K562 (cell line): ENCODE results near the gene EVL. TPM values are rescaled to one million over a fixed set of nuclear protein-coding genes. Genes with fewer than 3 reads are reported as not detected.

Experiments
- ATF4 ChIP-seq: fragments of 450-650 bp; formaldehyde crosslinking; IDR thresholded peaks from 2 replicates; pipeline ENCODE4 v1.4.0; 2022; ENCODE audit warnings: mild to moderate bottlenecking, moderate library complexity
- FOSL1 ChIP-seq: fragments of 200-800 bp; sonication (Bioruptor generic); conservative IDR thresholded peaks from 2 replicates; pipeline ENCODE4 v1.6.1; 2016; ENCODE audit warnings: missing genetic modification characterization, missing compliant biosample characterization
- GABPB1 ChIP-seq: sonication (generic); formaldehyde crosslinking; IDR thresholded peaks from 2 replicates; pipeline ENCODE4 v1.8.0; 2022; ENCODE audit warnings: mild to moderate bottlenecking, missing genetic modification reagents
- HDAC1 ChIP-seq, 2 experiments: fragments of 450-650 bp; IDR thresholded peaks; 2 replicates each; pipeline ENCODE4 v1.6.1; 2016 to 2017; ENCODE audit warnings: inconsistent platforms in 1 of 2, mild to moderate bottlenecking in 1 of 2, moderate library complexity in 1 of 2
- HES1 ChIP-seq: fragments of 450-650 bp; IDR thresholded peaks from 2 replicates; pipeline ENCODE4 v1.6.1; 2016; ENCODE audit warnings: low read depth, mild to moderate bottlenecking, moderate library complexity
- KDM5B ChIP-seq: fragments of 200-600 bp; sonication (generic); IDR thresholded peaks from 2 replicates; pipeline ENCODE4 v1.6.1; 2012; ENCODE audit warnings: low read depth, mild to moderate bottlenecking, moderate library complexity, low read length, control low read depth, inconsistent platforms; ENCODE audit not compliant: insufficient replicate concordance
- MBD2 ChIP-seq: sonication (generic); IDR thresholded peaks from 2 replicates; pipeline ENCODE4 v1.6.1; 2016; ENCODE audit warnings: low read depth, borderline replicate concordance
- MLX ChIP-seq, 2 experiments: fragments of 450-650 bp in 1 of 2; sonication (generic) in 1 of 2; formaldehyde crosslinking; conservative IDR thresholded peaks; 2 replicates each; pipeline versions ENCODE4 v1.4.0 to v1.8.1; 2020 to 2022; ENCODE audit warnings: mild to moderate bottlenecking in 1 of 2, missing genetic modification reagents in 1 of 2
- NFIC ChIP-seq: fragments of 450-650 bp; IDR thresholded peaks from 2 replicates; pipeline ENCODE4 v1.6.1; 2017; ENCODE audit warnings: mild to moderate bottlenecking, inconsistent platforms
- POLR2AphosphoS5 ChIP-seq: IDR thresholded peaks from 2 replicates; pipeline ENCODE4 v1.6.1; 2011; ENCODE audit warnings: mild to moderate bottlenecking, low read depth, low read length, moderate library complexity; ENCODE audit not compliant: control insufficient read depth, insufficient read depth
- RCOR1 ChIP-seq, 2 experiments: IDR thresholded peaks; 2 replicates each; pipeline ENCODE4 v1.6.1; 2012; ENCODE audit warnings: low read depth in 2 of 2, low read length in 2 of 2, borderline replicate concordance in 1 of 2, improper control_type of control experiment in 1 of 2
- TEAD4 ChIP-seq, 2 experiments: sonication (generic) in 1 of 2; formaldehyde crosslinking in 1 of 2; IDR thresholded peaks; 2 replicates each; pipeline versions ENCODE4 v1.6.1 to v1.8.0; 2012 to 2022; ENCODE audit warnings: borderline replicate concordance in 1 of 2, inconsistent platforms in 1 of 2, low read length in 1 of 2, mild to moderate bottlenecking in 1 of 2, missing genetic modification reagents in 1 of 2
- ZEB2 ChIP-seq: fragments of 450-650 bp; IDR thresholded peaks from 2 replicates; pipeline ENCODE4 v1.6.1; 2016
- ZNF407 ChIP-seq: fragments of 450-650 bp; IDR thresholded peaks from 2 replicates; pipeline ENCODE4 v1.6.1; 2016; ENCODE audit warnings: low read depth
- ZNF830 ChIP-seq: fragments of 250-450 bp; sonication (Bioruptor Pico); IDR thresholded peaks from 2 replicates; pipeline ENCODE4 v1.5.0; 2021; ENCODE audit warnings: mild to moderate bottlenecking
- polyA plus RNA-seq, 8 experiments: library from polyadenylated mRNA; depleted of rRNA in 4 of 8; stranded (reverse) in 5 of 8; unstranded in 3 of 8; fragments of >200 nt; fragmentation: Nextera tagmentation in 2 of 8; fragmentation: Illumina TruSeq in 1 of 8; extraction: Ambion mirVana in 2 of 8; extraction: Trizol in 1 of 8; gene quantifications; 2 replicates each; pipeline versions ENCODE4 v1.2.1 to v1.2.3, GENCODE V29; 2011 to 2014; ENCODE audit warnings: inconsistent platforms in 1 of 8, missing spikeins in 1 of 8
- total RNA-seq, 7 experiments: library from RNA; depleted of rRNA in 6 of 7; stranded (reverse); fragments of >200 nt in 6 of 7; fragmentation: Illumina TruSeq in 2 of 7; extraction: Trizol in 2 of 7; gene quantifications; 2 replicates each; pipeline versions ENCODE4 v1.2.1 to v1.2.3, GENCODE V29; 2011 to 2021; ENCODE audit warnings: low replicate concordance in 1 of 7

The EVL gene
- total and polyA plus RNA-seq, 9 of the 15 experiments (the other 6 are each of a cell fraction or from before 2014, with no cell fraction given) = 2.9 to 43.4 (median 23.9) TPM

- TF ChIP-seq ZNF407 (no peak), POLR2AphosphoS5 (peak; percentile 85), MBD2 (peak; percentile 76), HDAC1 (IDR thresholded peaks at IDR 0.05) (peak in 1 of 2 experiments; percentile 58; a peak in 1 of 4 replicates), ATF4 (CRISPR knock-in tag) (peak; percentile 17; the same call in 1 of the 2 replicates), FOSL1 (tag) (0 out of 2 replicates have a peak, but pooled peaks have one; percentile 47), ZEB2 (no peak), GABPB1 (CRISPR knock-in tag) (peak; percentile 59; the same call in 1 of the 2 replicates), TEAD4 (IDR thresholded peaks at IDR 0.05; ENCODE audit: low read length) (peak; percentile 91), TEAD4 (CRISPR knock-in tag; IDR thresholded peaks at IDR 0.05; ENCODE audit: borderline replicate concordance) (no peak), KDM5B (peak; percentile 55), ZNF830 (no peak), RCOR1 (IDR thresholded peaks at IDR 0.05; ENCODE audit: borderline replicate concordance in 1 of 2, low read depth in 2 of 2, low read length in 2 of 2) (peak in 1 of 2 experiments; percentile 67; a peak in 1 of 4 replicates), HES1 (peak; percentile 74), MLX (CRISPR knock-in tag; conservative IDR thresholded peaks at IDR 0.05) (no peak), NFIC (peak; percentile 98)
Measured at GRCh38 chr14:100142073-100143040, 77.1 kb downstream of the EVL start (continued).
